Lower leg skin (tissue), 3 donors: Measurements from ENCODE around the gene YES1.

Source experiments
- CTCF ChIP-seq, 3 donors: fragments of 450-650 bp; IDR thresholded peaks; one replicate each; pipeline ENCODE4 v1.5.1; 2016; ENCODE audit warnings: antibody characterized with exemption in 3 of 3, mild to moderate bottlenecking in 3 of 3, moderate library complexity in 2 of 3
- POLR2A ChIP-seq, 2 donors: fragments of 450-650 bp; IDR thresholded peaks; one replicate each; pipeline ENCODE4 v1.6.1; 2016 to 2017; ENCODE audit warnings: antibody characterized with exemption in 2 of 2, mild to moderate bottlenecking in 1 of 2, moderate library complexity in 1 of 2

GRCh38 chr18:676736-677135 is 135.3 kb downstream of the YES1 start:
- TF ChIP-seq CTCF (IDR thresholded peaks at IDR 0.05) (no peak), POLR2A (IDR thresholded peaks at IDR 0.05) (no peak)
